ENCODE measurements around the gene GAST.
"Not testable (repeated sequence)": the region's sequence is repeated elsewhere in the genome, so short reads cannot be mapped to it uniquely, and the experiment has no call there.

The GAST gene, protein sequence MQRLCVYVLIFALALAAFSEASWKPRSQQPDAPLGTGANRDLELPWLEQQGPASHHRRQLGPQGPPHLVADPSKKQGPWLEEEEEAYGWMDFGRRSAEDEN

DNA sequence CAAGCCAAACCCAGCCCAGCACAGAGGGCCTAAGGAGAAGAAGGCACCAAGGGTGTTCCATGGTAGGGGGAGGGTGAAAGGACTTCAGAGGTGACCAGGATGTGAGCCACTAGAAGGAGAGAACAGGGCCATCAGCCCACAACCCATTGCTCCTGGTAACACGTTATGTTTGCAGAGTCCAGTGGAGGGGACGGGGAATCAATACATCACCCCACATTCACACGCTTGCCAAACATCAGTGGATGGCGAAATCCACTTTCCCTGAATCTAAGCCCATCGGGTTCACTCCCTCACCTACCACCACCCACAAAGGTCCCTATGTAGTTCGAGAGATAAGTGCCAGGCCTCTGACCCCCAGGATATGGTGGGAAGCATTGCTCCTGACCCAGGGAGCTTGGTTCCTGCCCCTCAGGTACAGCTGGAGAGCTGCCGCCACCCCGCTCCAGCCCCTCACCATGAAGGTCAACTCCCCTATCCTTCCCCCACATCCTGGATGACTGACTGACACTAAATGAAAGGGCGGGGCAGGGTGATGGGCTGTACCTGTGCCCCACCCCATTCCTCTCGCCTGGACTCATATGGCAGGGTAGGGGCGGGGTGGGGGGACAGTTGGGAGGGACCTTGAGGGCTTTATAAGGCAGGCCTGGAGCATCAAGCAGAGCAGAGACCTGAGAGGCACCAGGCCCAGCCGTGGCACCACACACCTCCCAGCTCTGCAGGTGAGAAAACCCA, at the start of gene GAST:
GAST (plus strand) TSS at position 663 of the 732 bp plus-strand sequence. CDS start 3,106 bp downstream, outside the sequence.
- no peak for DNase-seq

DNA sequence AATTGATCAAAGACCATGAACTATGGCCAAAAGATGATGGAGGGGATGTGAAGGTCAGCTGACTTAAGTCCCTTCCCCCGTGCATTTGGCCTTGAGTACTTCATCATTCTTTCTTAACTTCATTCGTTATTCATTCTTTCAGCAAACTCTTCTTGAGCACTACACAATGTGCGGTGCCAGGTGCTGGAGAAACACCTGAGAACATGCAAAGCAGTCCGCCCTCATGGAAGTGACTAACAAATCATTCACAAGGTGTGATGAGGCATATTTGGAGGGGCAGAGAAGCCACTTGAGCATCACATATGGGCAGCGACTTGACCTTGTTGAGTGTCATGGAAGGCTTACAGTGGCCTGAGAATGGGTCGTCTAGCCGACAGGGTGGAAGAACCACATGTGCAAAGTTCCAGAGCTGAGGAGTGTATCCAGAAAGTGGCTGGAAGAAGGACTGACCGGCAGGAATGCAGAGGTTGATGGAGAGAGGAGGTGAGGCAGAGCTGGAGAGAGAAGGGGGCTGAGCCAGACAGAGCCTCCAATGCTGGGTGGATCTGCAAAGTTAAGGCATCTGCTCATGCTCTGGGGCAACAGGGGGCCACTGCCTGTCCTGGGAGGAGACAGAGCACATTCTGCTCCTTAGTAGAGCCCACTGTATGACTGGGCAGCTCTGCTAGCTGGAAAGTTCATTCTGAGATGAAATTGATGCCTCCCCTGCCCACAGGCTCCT, 48.5 kb upstream of the GAST start:
- no peak for DNase-seq

DNA sequence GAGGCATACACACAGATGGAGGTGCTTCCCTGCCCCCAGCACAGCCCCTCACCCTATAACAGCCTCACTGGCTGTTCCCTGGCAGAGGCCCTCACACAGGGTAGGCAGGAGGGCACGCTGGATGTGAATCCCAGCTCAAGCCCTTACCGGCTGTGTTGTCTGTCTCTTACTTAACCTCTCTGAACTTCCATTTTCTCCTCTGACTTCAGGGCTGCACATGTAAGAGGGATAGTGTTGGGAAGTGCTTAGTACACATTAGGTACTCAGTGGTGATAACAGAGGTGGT, 48.0 kb upstream of the GAST start:
- DNase-seq, result no peak

DNA sequence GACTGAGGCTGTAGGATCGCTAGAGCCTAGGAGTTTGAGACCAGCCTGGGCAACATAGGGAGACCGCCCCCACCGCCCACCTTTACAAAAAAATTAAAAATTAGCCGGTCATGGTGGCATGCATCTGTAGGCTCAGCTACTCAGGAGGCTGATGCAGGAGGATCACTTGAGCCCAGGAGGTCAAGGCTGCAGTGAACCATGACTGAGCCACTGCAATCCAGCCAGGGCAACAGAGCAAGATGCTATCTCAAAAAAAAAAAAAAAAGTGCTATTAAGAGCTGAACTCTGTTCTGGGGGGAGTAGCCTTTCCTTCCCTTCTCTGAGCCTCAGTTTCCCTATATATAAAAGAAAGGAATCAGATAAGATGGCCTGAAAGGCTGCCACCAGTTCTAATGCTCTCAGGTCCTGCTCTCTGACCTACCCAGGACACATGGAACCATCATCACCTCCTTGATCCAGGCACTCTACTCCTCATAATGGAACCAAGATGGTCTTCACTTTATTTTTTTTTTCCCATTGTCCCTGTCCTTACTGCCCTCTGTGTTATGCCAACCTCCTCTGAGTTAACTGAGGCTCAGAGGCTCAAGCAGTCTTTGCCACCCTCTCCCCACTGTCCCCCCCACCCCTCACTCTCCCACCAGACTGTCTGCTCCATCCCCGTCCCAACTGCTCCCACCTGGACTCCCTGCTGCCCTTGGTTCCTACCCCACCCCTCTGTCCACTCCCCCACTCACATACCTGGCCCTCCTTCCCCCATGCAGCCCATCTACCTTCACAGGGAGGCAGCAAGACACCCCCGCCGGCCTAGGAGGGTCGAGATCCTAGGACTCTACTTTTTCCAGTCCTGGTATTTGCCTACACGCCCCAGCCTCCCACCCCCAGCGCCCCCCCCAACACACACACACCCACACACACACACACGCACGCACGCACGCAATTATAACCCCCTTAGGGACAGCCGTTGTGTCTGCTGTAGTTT, 47.3 kb upstream of the GAST start:
- no peak for DNase-seq

DNA sequence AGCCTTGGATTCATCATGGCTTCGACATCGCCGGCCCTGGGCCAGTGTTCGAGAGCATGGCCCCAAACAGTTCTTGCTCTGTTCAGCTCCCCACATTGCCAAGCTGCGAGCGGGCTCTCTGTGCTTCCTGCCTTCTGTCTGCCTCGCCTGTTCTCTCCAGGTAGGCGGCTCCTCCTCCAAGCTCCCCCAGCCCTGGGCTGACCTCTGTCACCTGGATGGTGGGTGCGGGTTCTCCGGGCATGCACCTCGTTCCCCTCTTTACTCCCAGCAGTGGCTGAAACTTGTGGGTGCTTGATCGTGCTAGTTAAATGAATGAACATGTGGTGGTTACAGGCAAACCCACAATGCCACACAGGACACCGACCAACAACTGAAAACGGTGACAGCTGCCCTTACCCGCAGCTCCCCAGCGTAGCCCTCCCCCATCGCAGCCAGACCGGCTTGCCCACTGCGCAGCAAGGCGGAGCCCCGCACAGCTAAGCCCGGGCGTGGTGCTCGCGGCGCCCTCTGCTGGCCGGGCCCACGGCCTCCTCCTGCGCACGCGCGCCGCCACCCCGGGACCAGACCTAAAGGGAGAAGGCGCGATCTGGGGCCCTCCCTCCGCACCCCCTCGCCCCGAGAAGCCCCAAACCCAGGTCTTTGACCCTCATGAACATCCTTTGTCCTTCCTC, 46.4 kb upstream of the GAST start:
- DNase-seq, result peak; percentile 80

DNA sequence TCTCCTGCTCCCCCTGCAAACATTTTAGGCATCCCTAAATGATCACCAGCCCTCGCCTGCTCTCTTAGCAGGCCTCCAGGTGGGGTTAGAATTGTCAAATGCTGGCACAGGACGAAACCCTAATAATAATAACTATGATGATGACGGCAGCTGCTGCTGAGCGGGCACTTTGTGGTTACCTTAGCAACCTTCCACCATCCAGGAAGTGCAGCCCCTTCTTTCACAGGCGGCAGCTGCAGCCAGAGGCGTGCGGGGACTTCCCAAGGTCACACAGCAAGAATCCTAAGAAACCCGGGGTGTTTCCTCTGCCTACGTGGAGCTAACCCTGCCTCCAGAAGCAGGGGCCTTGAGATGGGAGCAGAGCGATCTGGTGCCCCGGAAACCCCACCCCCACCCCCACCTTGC, 45.9 kb upstream of the GAST start:
- DNase-seq, result peak; percentile 20

DNA sequence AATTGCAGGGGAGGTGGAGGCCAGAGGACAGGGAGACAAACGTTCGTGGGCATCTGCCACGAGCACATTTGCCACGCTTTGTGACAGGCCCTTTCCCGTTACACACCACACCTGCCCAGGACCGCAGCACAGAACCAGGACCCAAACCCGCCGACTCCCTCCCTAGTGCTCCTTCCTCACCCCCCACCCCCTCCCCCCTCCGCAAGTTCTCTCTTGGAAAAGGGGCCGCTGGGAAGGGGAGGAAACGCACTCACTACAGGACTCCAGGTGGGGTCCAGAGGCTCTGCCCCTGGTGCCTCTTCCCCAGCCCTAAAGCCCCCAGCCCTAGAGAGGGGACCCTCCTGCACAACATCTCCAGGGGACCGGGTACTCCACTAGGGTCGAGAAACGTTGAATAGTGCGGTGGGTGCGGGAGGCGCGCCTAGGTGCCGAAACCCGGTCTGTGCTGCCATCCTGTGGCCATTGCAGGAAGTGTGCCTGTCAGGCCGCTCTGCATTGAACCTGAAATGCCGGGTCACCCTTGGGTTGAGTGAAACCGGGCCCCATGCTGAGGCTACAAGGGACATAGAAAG, 45.3 kb upstream of the GAST start:
- DNase-seq, result peak; percentile 74

DNA sequence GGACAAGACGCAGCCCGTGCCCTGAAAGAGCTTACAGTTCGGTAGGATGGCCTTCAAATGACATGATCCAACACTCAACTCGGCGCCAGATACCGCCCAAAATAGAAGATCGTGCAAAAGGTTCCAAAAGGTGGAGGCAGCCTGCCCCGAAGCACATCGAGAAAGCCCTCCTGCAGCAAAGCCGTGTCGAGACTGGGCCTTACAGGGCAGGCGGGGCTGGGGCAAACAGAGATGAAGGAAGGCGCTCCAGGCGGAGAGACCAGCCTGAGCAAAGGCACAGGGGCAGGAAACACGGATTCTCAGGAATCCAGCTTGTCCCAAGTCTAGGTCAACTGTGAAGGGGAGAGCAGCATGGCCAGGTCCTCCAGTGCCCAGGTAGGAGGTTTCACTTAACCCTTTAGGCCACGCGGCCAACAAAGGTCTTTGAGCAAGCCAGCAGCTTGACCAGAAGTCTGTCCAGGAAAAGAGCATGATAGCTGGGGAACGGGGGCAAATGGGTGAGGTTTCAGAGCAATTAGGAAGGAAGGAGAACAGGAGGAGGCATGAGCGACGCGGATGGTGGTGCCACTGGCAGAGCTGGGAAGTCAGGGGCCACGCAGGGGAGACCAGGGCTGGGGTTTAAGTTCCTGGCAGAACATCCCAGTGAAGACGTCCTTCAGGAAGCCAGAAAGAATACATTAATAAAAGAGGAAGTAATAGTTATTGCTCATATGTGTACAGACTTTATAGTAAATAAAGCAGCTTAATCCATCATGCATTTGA, 44.7 kb upstream of the GAST start:
- DNase-seq, result peak; percentile 56

DNA sequence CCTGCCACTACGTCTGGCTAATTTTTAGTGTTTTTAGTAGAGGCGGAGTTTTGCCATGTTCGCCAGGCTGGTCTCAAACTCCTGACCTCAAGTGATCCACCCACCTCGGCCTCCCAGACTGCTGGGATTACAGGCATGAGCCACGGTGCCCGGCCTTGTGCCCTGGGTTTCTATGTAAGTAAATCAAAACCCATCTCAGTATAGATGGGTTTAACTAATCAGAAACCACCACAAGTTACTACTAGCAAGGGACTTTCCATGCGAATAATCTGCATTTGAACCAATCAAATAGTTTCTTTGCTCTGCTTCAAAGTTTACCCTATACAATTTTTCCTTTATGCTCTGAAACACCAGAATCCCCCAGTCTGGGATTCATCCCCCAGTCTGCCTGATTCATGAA, 40.0 kb upstream of the GAST start:
- no peak for DNase-seq

DNA sequence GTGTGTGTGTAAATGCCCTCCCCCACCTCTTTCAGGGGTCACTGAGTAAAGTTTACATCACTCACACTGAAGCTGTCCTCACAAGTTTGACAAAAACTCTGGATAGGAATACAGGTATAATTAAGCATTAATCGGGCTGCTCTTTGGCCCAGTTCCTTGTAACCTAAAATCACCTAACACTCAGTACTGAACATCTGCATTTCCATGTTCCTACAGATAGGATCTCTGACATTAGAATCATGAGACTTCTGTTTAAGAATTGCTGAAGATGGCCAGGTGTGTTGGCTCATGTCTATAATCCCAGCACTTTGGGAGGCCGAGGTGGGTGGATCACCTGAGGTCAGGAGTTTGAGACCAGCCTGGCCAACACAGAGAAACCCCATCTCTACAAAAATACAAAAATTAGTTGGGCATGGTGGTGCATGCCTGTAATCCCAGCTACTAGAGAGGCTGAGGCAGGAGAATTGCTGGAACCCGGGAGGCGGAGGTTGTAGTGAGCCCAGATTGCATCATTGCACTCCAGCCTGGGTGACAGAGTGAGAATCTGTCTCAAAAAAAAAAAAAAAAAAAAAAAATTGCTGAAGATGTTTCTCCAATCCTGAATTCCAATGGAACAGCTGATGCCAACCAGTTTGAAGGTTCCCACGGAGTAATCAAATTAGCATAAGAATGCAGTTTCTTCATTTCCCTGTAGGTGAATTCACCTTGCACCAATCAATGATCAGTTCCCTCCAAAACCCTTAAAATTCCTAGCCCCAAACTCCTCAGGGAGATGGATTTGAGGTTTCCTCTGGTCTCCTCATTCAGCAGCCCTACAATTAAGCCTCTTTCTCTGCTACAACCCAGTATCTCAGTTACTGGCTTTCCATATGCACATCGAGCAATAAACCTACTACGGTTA, 36.7 kb upstream of the GAST start:
- not testable (repeated sequence) for DNase-seq

DNA sequence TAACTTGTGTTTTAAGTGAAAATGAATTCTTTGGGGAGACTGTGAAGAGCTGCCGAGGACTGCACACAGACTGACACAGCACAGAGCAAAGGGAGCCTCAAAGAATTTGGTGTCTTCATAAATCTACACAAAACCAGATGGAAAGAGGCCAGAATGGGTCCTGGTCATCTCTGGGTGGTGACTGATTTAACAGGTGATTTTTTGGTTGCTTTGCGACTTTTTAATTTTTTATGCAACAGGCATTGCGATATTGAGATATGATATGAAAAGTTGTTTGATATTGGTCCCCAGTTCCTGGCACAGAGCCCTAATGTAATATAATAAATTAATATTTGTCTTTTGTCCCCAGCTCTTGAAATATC, 36.1 kb upstream of the GAST start:
- DNase-seq, result no peak

DNA sequence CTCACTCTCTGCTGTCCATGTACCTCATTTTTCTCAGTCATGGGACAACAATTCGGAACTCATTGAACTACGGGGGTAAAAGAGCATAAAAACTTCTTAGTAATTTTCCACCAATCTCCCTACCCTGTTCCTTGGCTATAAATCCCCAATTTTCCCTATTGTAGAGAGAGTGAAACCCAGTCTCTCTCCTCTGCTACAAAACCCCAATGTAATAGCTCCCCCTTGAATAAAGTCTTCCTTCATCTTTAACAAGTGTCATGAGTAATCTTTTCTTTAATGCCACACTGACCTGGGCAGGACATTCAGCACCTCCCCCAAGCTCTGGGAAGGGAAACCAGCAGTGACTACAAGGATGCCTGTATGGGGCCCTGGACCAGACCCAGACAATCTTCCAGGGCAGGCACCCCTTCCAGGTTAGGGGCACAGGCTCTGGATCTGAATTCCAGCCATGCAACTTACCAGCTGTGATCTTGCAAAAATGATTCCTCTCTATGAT, 33.7 kb upstream of the GAST start:
- peak; percentile 73 for DNase-seq

DNA sequence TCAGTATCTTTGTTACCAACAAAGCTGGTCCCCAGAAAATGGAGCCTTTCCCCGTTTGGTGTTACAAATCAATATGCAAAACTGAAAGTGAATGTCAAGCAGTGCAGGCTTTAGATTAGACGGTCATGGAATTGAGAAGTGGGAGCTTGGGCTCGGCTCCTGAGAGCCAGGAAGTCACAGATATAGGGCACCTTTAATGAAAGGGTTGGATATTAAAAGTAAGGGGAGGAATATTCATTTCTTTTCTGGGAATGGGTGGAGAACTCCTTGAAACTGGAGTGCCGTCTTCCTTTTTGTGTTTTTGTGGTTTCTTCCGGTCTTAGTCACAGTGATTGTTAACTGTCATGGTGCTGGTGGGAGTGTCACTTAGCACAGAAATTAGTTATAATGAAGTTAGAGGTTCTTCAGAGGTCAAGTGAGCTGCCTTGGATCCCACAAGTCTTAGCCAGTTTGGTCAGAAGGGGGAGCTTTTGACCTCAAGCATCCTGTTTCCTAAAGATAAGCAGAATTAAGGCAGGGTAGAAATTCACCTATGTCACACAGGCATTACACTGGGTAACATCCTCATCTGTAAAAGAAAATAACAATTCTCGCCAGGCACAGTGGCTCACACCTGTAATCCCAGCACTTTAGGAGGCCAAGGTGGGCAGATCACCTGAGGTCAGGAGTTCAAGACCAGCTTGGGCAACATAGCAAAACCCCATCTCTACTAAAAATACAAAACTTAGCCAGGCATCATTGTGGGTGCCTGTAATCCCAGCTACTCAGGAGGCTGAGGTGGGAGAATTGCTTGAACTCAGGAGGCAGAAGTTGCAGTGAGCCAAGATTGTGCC, 33.0 kb upstream of the GAST start:
- peak; percentile 97 for DNase-seq

DNA sequence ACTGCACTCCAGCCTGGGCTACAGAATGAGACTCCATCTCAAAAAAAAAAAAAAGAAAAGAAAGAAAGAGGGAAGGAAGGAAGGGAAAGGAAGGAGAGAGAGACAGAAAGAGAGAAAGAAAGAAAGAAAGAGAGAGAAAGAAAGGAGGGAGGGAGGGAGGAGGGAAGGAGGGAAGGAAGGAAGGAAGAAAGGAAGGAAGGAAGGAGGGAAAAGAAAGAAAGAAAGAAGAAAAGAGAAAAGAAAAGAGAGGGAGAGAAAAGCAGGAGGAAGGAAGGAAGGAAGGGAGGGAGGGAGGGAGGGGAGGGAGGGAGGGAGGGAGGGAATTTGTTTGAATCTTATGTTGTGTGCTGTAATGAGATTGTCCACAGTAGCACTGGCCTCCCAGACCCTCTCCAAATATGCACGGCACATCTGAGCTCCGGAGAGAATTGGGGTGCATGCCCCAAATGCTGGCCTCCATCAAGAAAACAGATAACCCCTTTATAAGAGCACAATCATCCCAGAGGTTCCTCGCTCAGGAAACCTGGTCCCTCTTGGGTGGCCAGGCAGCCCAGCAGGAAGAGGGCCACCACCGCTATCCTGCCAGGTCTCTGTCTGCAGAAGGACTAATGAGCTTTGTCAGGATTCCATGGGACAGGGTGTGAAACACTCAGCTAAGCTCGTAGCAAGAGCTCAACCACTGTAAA, 32.2 kb upstream of the GAST start:
- DNase-seq, result no peak

DNA sequence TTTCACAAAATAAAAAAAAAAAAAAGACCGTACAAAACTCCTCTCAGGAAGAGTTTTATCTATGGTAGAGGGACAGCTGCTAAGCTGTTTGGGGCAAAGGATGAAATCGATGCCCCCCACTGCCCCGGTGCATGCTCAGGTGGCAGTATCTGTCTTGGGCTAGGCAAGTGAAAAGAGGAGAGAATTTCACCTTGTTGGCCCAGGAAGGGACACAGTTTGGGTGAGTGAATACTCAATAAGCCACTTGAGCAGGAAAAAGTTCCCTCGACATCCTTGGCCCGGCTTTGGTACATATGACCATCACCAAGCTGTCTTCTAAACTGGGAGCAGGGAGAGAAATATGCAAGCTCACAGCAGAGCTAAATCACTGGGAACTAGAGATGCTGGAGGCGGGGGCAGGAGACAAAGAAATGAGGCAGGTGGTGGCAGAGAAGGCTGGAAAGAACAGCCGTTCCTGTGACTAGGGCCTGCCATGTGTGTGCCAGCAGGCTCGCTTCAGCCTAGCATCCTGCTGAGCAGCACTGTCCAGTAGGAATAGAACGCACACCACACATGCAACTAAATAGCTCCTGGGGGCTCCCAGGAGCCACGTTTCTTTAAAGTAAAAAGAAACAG, 31.6 kb upstream of the GAST start:
- no peak for DNase-seq

DNA sequence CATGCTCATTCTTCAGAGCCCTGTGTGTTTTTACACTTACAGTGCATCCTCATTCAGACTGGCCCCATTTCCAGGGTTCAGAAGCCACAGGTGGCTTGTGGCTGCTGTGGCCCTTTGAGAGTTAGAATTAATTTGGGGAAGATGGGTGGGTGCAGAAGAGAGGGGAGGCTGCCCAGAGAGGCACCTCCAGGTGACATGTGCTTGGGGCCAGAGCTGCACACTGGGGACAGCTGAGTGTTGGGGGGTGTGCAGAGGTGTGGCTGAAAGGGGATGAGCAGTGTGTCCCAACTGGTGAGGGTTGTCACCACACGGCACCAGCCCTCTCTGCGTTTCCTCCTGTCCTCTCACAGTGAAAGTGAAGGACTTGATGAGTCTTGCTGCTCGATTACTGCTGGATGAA, 30.4 kb upstream of the GAST start:
- DNase-seq, result no peak

DNA sequence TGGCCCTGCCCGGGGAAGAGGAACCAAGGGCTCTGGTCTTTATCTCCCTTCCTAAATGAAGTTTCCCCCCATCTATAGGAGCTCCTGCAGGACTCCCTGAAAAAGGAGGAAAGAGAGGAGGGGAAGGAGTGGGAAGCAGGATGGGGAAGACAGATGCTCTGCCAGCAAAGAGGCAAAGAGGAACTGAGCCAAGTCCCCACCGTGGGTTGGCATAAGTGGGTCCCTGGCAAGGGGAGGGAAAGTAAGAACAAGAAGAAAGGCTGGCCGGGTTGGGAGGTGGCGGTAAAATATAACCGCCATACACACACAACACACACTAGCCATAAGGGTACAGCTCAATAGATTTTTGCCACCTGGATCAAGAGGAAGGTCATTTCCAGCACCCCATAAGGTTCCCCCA, 29.5 kb upstream of the GAST start:
- peak; percentile 46 for DNase-seq

DNA sequence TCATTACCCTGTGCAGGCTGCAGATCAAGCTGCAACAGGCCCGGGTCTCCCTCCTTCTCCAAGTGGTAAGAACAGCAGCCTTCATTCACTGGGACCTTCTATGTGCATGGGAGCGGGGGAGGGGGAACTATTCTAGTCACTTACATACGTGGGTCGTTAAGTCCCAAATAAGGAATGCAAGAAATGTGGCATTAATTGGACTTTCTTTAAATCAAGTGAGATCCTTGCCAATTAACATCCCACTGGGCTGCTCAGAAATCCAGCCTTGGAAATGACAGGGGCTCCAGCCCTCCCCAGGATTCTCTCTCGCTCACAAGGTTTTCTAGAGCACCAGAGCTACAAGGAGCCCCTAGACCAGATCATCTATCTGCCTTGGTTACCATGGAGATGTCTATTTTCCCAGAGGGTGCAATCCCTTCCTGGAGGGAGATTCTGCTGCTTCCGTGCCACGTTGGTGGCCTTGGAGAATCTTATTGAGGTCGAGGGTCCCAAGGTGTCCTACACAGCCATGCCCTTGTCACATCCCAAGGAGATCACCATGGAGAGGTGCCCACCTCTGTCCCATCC, 28.6 kb upstream of the GAST start:
- no peak for DNase-seq

Data from MV-4-11 (cell line).